ENCODE results near the gene FPR2. TPM values are rescaled to one million over a fixed set of nuclear protein-coding genes. Genes with fewer than 3 reads are reported as not detected.

Gene FPR2
- total and polyA plus RNA-seq, 2 donors (not counting 1 experiment from before 2014, with no cell fraction given): not detected

GRCh38 chr19:51729781-51730180 lies 31.2 kb upstream of the FPR2 start:
- H3K27me3 Mint-ChIP-seq: peaks cover 31% of the 10 kb centered on the region
- Histone ChIP-seq H3K4me3 (ENCODE audit: control extremely low read depth in 1 of 5, extremely low read depth in 1 of 5, insufficient read depth in 1 of 5, low read depth in 2 of 5, low read length in 4 of 5) (no peak overlapping the region), H3K79me2 (ENCODE audit: control insufficient read depth, insufficient read depth, low read length) (no peaks in the 10 kb centered on the region), H3K9ac (ENCODE audit: low read length) (no peak overlapping the region), H3K27me3 (replicated peaks in 1 of 4; ENCODE audit: control extremely low read depth in 1 of 4, control insufficient read depth in 3 of 4, insufficient read depth in 4 of 4, low read length in 3 of 4) (peaks cover 0 to 35% (median 7%) of the 10 kb centered on the region in 4 experiments), H3K36me3 (replicated peaks in 1 of 2; ENCODE audit: control extremely low read depth in 1 of 2, control insufficient read depth in 1 of 2, extremely low read depth in 1 of 2, insufficient read depth in 2 of 2, low read length in 1 of 2) (no peaks in the 10 kb centered on the region), H3K4me2 (replicated peaks; ENCODE audit: low read depth, low read length, poor library complexity, severe bottlenecking) (no peak overlapping the region), H2AFZ (ENCODE audit: insufficient read depth, low read depth, low read length, poor library complexity, severe bottlenecking) (no peak overlapping the region), H3K9me3 (ENCODE audit: control extremely low read depth in 1 of 3, control insufficient read depth in 2 of 3, insufficient read depth in 1 of 3, low read length in 2 of 3) (peaks cover 0 to 42% (median 4%) of the 10 kb centered on the region in 3 donors), H3K27ac (ENCODE audit: low read length in 2 of 2) (no peak overlapping the region), H4K20me1 (ENCODE audit: control insufficient read depth, insufficient read depth, low read length, poor library complexity, severe bottlenecking) (no peaks in the 10 kb centered on the region), H3K4me1 (ENCODE audit: control insufficient read depth in 2 of 2, insufficient read depth in 2 of 2, low read length in 2 of 2) (no peaks in the 10 kb centered on the region)
- CTCF ChIA-PET: no interaction called here
- TF ChIP-seq EZH2 (IDR thresholded peaks at IDR 0.05; ENCODE audit: borderline replicate concordance, insufficient read depth, low read depth, low read length, poor library complexity, severe bottlenecking): no peak
- TF ChIP-seq CTCF (IDR thresholded peaks at IDR 0.05): no peak
- WGBS (ENCODE audit: insufficient coverage): no CpG with 5 or more reads among the region's 2 CpGs
- no peaks in the 10 kb centered on the region for H3K4me1 Mint-ChIP-seq
- no peak overlapping the region for H3K4me3 Mint-ChIP-seq
- intact Hi-C loops (cut with micrococcal nuclease): no loop called here
- POLR2A ChIA-PET: no interaction called here
- peaks cover 10% of the 10 kb centered on the region for H3K9me3 Mint-ChIP-seq (ENCODE audit: insufficient read depth)
- no peak overlapping the region for H3K27ac Mint-ChIP-seq
- DNase-seq (no peak), ATAC-seq (ENCODE audit: low read depth) (no peak)

GRCh38 chr19:51733742-51734522 lies 27.0 kb upstream of the FPR2 start:
- ATAC-seq (ENCODE audit: low read depth): no peak
- no peaks in the 10 kb centered on the region for H3K79me2 ChIP-seq (ENCODE audit: control insufficient read depth, insufficient read depth, low read length)

More at GRCh38 chr19:51733742-51734522, 27.0 kb upstream of the FPR2 start:
- POLR2A ChIA-PET: no interaction called here
- H3K4me3 Mint-ChIP-seq: no peak overlapping the region
- H3K27me3 Mint-ChIP-seq: peaks cover 28% of the 10 kb centered on the region
- 90% methylated on average over 4 of the region's 7 CpGs for WGBS (ENCODE audit: insufficient coverage)
- intact Hi-C loops (cut with micrococcal nuclease): no loop called here
- Histone ChIP-seq H3K9ac (ENCODE audit: low read length) (no peak overlapping the region), H2AFZ (ENCODE audit: insufficient read depth, low read depth, low read length, poor library complexity, severe bottlenecking) (no peak overlapping the region), H4K20me1 (ENCODE audit: control insufficient read depth, insufficient read depth, low read length, poor library complexity, severe bottlenecking) (no peaks in the 10 kb centered on the region), H3K4me3 (ENCODE audit: control extremely low read depth in 1 of 5, extremely low read depth in 1 of 5, insufficient read depth in 1 of 5, low read depth in 2 of 5, low read length in 4 of 5) (no peak overlapping the region), H3K4me2 (replicated peaks; ENCODE audit: low read depth, low read length, poor library complexity, severe bottlenecking) (no peak overlapping the region), H3K4me1 (ENCODE audit: control insufficient read depth in 2 of 2, insufficient read depth in 2 of 2, low read length in 2 of 2) (no peaks in the 10 kb centered on the region), H3K27ac (ENCODE audit: low read length in 2 of 2) (no peak overlapping the region), H3K9me3 (ENCODE audit: control extremely low read depth in 1 of 3, control insufficient read depth in 2 of 3, insufficient read depth in 1 of 3, low read length in 2 of 3) (peaks cover 0 to 26% (median 4%) of the 10 kb centered on the region in 3 donors), H3K27me3 (replicated peaks in 1 of 4; ENCODE audit: control extremely low read depth in 1 of 4, control insufficient read depth in 3 of 4, insufficient read depth in 4 of 4, low read length in 3 of 4) (peaks cover 0 to 17% (median 5%) of the 10 kb centered on the region in 4 experiments), H3K36me3 (replicated peaks in 1 of 2; ENCODE audit: control extremely low read depth in 1 of 2, control insufficient read depth in 1 of 2, extremely low read depth in 1 of 2, insufficient read depth in 2 of 2, low read length in 1 of 2) (no peaks in the 10 kb centered on the region)
- no peak for DNase-seq
- H3K27ac Mint-ChIP-seq: no peak overlapping the region
- CTCF ChIA-PET: no interaction called here
- TF ChIP-seq CTCF (IDR thresholded peaks at IDR 0.05) (no peak), EZH2 (IDR thresholded peaks at IDR 0.05; ENCODE audit: borderline replicate concordance, insufficient read depth, low read depth, low read length, poor library complexity, severe bottlenecking) (no peak)
- H3K4me1 Mint-ChIP-seq: no peaks in the 10 kb centered on the region
- H3K9me3 Mint-ChIP-seq (ENCODE audit: insufficient read depth): peaks cover 10% of the 10 kb centered on the region
